CD1c-positive myeloid dendritic cell (primary cell): ENCODE results near the gene NRBF2.

Experiments used
- DNase-seq: peaks from one replicate; pipeline ENCODE4 v3.0.0-alpha.2; 2016; ENCODE audit errors: extremely low spot score

Gene NRBF2

DNA sequence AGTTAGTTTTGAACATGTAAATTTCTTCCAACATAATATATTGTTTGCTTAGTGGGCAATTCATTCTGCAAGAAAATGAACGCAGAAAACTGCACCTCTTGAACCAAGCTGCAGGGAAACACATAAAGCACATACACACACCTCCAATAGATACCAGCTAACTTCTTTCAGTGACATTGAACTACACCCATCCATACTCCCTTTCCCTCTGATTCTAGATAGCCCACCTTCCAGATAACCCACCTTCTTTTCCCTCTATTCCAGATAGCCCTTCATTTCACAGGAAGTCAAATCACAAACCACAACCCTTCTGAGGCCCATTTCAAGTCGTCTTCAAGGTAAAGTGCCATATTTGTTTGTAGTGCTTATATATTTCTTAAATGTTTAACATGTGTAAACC, 28.5 kb downstream of the NRBF2 start:
- DNase-seq: no peak

DNA sequence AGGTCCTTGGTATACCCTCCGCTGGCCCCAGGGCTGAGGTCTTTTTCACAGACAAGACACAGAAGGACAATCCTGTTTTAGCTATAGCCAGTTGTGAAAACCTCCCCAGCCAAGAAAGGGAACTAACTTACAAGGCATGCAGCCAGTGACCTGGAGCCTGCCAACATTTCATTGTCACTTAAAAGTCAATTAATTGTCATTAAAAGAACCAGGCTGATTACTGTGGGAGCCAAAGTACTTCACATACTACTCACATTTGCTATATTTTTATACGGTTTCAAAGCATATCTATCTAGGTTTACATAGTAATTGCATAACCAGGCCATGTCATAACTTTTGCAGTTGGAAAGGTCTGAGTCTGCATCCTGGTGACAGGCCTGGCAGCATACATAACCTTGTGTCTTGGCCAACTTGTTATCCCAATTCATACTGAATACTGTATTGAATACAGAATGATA, 31.1 kb downstream of the NRBF2 start:
- DNase-seq: no peak

DNA sequence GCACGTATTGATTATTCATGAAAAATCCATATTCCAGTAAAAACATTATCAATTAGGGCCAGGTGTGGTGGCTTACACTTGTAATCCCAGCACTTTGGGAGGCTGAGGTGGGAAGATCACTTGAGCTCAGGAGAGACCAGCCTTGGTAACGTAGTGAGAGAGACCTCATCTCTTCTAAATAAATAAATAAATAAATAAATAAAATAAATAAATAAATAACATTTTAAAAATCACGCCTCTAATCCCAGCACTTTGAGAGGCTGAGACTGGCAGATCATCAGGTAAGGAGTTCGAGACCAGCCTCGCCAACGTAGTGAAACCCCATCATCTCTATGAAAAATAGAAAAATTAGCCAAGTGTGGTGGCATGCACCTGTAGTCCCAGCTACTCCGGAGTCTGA, 32.1 kb downstream of the NRBF2 start:
- no peak for DNase-seq

DNA sequence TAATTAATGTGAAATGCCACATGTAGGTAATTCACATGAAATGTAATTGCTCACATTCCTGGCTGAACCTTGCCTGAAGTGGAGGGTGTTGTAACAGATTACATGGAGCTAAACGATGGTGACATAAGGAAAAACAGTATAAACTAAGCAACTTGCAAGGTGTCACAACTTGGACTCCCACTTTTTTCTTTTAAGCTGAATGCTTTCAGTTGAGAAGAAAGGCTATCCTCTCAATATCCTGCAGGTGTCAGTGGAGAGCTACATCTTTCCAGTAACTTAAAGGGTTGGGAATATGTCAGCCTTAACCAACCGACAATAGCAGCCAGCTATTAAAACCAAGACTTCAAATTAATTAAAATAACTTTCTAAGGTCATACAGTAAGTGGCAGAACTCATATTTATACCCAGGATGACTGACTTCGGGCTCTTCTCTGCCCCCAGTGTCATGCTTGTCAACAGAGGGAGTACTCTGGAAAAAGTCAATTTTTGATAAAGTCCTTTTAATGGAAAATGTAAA, 33.7 kb downstream of the NRBF2 start:
- DNase-seq: peak; percentile 77

DNA sequence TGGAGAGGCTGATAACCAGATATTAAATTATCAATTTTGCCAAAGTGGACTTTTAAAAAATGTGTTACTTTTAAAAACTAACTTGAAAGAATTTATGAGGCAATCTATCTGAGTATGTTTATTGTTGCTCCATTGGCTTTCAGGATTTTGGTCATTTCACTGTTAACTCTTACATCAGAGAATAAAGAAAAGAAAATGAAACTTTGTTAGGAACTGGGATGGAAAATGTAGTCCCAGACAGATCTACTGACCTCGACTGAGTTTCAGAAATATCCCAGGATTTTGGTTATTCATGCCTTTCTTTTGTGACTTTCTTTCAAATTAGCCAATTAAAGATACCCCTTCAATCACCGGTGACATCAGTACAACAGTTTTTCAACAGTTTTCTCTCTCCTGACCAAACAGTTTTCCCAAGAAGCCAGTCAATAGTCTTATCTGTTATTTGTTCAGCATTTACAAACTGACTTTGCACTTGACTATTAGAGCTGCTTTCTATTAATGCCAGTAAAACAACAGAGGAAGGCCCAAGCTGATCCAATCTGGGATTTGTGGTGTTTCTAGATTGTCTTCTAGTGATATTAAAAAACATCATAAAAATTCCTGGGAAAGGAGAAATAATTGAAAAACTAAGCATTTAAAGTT, 35.8 kb downstream of the NRBF2 start:
- no peak for DNase-seq

DNA sequence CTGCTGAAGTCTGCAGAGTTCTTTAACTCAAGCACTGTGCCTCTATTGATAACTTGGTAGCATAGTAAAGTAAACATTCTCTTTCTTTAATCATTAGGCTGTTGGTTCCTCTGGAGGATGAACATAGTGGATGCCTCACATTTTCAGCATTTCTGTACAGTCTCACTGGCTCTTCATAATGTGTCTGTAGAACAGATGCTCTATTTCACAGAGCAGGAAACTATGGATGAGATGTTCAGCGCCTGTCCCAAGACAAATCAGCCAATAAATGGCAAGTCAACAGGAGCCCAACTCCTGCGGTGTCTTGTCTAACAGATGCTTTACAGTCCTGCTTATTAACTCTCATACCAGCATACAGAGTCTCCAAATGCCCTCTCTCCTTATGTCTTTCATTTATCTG, 36.5 kb downstream of the NRBF2 start:
- DNase-seq: no peak

DNA sequence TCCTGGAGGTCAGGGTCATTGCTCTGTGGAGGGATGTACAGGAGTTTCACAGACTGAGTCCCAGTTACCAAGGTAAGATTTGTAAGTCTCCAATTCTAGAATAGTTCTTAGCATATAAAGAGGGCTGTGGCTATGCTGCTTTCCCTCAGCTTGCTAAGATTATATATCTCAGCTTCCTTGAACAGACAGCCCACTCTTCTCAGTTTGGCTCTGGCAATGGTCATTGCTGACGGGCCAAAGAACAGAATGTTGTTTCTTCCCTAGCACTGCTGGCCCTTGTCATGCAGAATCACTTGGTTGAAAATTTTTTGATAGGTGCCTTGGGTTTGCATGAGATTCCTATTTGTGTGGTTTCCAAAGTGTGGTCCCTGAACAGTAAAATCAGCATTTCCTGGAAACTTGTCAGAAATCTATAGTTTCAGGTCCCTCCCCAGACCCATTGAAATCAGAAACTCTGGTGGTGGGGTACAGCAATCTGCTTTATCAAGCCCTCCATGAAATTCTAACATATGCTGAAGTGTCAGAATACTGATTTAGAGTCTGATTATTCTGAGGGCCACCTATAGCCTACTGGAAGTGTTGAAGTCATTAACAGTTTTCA, 38.2 kb downstream of the NRBF2 start:
- DNase-seq: no peak

DNA sequence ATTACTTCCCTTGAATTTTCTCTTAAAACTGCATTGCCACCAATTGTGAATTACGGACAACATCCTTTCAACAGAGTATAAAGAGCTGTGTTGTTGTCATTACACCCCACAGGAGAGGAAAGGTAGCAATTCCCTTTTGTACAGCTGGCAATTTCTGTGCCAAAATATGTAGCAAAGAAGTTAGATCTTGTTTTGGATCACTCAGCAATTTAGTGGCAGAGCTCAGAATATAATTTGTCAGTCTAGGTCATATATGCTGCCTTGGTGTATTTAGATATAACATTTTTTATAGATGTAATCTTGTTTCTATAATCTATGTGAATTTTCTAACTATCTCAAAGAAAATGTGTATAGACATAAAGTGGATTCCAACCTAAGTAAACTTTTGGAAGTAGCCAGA, 38.8 kb downstream of the NRBF2 start:
- no peak for DNase-seq

DNA sequence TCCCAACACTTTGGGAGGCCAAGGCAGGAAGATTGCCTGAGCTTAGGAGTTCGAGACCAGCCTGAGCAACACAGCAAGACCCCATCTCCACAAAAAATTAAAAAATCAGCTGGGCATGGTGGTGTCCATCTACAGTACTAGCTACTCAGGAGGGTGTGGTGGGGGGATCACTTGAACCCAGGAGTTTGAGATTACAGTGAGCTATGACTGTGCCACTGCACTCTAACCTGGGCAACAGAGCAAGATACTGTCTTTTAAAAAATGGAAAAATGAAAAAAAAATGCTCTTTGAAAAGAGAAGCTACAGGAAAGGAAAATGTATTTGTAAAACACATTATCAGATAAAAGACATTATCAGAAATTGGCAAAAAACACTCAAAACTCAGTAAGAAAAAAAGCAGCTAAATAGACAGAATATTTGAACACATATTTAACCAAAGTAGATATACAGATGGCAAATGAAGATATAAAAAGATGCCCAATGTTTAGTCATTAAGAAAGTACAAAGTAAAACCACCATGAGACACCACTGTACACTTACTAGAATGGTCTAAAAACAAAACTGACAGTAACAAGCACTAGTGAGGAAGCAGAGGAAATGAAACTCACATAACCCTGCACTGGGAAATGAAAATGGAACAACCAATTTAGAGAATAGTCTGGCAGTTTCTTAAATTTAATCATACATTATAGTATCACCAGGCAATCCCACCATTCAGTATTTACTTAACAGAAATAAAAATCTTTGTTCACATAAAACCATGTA, 40.5 kb downstream of the NRBF2 start:
- peak; percentile 78 for DNase-seq

DNA sequence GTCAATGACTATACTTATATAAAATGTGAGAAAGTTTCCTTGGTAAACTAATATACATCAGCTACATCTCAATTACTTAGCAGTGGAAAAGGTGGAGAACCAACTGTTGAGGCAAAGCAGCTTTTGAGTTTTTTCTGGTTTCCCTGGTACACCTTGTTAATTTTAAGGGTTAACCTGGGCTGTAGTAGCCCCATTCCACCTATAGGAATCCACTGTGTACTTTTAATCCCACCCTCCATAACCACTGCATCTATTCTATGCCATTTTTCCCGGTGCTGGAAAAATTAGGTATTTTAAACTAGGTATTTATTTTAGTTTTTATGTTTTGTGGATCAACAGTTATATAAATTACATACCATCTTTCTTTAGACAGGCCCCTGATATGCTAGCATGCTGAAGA, 42.4 kb downstream of the NRBF2 start:
- DNase-seq: no peak

DNA sequence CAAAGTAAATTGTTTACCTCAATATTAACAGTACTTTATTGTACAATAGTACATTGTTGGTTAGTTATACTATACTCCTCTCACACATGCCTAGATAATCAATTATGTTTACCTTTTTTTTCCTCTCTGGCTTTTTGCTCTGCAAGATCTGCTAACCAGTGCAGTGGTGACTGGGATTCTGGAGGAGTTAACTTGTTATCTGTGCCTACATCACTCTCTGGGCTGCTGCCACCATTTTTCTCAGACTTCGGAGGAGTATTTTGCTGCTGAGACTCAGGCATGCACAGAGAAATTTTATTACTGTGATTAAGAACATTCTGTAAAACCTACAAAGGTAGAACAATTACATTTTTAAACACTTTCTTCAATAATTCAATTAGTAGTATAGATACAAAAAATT, 59.7 kb downstream of the NRBF2 start:
- no peak for DNase-seq

DNA sequence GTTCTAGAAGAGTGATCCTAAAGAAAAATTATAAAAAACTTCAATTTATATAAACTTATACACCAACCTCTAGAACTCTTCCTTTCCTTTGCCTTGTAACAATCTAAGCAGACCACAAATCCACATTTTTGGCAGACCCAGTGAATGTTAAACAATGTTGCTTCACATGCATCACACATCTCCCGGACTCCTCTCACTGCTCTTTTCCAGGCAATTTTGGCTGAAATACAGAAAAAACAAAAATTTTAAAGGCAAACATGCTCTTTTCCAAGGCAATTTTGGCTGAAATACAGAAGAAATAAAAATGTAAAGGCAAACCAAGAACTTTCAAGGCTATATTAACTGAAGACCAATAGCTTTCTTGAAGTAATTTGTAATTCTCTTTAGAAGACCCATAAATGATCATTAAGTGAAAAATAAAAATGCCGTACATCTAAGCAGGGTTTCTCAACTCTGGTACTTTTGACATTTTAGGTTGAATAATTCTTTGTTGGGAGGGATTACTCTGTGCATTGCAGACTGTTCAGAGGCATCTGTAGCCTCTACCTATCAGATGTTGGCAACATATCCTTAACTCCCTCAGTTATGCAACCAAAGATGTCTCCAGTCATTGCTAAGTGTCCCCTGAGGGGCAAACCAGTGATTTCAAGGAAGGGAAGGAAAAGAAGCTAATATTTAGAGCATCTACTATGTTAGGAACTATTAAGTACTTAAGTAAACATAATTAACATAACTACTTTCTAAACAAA, 64.4 kb downstream of the NRBF2 start:
- DNase-seq: no peak

DNA sequence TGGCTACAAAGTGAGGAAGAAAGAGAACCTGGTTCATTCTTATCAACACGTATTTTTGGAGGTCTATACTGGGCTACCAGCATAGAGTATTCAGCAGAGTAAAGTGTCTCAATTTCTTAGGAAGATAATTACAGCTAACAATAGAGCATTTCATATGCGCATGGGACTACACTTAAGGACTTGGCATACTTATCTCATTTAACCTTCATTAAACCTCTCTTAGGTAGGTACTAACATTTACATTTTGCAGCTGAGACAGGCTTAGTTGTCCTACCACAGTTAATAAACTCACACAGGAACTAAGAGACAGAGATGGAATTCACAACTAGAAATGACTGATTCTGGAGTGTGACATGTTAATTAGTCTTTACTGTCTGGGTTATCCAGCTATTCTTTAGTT, 66.6 kb downstream of the NRBF2 start:
- no peak for DNase-seq

DNA sequence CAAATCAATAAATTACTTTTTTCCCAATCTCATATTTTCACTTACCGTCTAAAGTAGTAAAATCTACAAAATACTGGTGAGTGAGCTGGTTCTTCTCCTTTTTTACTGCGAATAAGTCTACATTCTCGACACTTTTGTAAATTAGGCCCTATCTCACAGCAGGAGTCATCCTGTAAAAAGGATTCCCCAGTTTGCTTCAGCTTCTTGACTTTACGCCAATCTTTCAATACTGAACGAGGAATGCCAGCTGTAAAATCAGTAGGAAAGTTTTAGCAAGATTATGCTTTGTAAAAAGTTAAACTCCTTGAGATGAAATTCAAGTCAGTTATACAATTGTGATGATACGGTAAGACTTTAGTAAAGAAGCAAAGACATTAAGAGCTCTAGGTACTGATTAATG, 67.3 kb downstream of the NRBF2 start:
- DNase-seq: no peak

DNA sequence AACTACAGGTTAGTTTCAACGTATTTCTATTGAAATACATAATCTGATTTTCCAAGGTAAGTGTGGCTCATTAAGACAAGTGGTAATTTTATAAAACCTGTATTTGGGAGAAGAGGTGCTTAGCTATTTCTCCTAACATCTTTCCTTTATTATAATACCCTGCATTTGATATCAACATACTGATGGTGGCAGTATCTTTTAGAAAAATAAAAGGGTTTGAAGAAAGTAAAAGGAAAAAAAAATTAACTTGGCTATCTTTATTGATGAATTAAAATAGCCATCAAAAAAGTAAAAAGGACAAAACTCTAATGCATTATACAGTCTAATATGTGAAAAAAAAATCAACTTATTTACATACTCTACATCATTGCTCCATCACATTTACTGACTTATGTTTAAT, 68.0 kb downstream of the NRBF2 start:
- no peak for DNase-seq
